GM19395 (cell line): ENCODE measurements around the gene TBC1D5.
"Not testable (repeated sequence)": the region's sequence is repeated elsewhere in the genome, so short reads cannot be mapped to it uniquely, and the experiment has no call there.

Experiments
- ATAC-seq: cut with Tn5 transposase; IDR thresholded peaks from one replicate; pipeline ENCODE4 v1.9.1; 2021; ENCODE audit warnings: mild to moderate bottlenecking, moderate library complexity; ENCODE audit not compliant: unreplicated experiment

TBC1D5 gene

DNA sequence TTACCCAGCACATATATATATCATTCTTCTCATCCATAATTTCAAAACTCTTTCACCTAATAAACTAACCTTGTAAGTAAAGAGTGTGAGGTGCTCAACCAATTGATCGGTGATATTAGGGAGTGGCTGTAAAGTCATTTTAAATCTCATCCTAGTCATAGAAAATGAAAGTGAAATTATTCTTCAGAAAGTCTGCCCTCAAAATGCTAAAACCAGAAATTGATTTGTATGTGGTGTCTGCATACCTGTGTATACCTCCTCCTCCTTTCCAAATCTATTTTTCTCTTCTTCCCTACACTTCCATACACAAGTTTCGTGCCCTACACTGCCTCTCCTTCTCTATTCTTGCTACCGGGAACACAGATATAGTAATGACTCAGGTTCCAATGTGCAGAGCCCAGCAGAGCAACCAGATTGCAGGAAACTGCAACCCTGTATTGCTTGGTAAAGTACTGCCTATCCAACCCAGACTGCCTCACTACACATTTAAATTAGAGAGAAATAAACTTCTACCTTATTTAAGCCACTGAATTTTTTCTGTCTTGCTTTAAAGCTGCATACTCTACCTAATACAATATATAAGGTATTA lies 7.4 kb upstream of the TBC1D5 start:
- ATAC-seq = peak; percentile 35

DNA sequence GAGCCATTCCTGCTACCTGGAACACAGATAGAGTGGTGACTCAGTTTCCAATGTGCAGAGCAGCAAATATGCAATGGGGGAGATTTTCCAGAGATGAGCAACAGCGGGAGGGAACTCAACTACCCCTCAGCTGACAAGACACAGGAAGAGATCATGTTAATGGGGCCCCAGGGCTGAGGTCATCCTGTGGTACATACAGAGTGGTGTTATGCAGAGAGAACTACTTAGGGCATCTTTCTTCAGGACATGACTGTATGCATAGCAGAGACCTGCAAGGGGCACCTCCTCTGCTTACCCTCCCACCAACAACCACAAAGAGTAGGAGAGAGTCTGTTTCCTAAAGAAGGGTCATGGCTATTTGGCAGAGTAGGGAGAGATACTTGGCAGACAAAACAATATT lies 6.8 kb upstream of the TBC1D5 start:
- ATAC-seq = peak; percentile 48

DNA sequence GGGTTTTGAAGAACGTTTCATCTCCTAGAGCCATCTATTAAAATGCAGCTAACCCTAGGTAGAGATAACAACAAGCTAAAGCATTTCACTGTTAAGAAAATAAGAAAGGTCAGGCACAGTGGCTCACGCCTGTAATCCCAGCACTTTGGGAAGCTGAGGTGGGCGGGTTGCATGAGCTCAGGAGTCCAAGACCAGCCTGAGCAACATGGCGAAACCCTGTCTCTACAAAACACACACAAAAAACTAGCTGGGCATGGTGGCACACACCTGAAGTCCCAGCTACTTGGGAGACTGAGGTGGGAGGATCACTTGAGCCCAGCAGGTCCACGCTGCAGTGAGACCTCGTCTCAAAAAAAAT lies 5.4 kb upstream of the TBC1D5 start:
- ATAC-seq = no peak

DNA sequence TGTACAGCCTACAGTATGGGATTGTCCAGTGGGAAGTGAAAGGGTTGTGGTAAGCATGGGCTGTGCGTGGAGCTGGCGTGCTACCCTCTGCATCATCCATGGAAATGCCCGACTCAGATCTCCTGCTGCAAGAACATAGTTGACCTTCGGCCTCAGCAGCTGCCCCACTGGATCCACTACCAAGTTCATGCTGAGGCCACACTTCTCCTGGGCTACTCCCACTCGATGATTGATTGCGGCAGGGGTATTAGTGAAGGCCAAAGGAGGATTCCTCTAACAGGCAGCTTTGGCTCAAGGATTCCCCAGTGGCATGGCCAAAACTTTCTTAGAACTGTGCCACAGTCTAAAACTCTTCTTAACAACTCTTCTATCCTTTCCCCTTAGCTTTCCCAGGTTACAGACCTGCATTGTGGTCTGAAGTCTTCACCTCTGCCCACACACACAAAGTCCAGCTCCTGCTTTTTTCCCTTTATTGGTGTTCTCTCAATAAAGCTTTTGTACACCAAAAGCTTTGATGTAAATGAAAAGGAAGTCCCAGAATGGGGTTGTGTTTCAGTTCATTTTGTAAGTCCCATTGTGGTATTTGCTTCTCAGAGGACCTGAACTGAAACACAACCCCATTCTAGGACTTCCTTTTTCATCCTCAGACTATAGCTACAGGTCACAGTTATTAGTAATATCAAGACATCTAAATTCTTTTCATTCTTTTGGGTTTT lies 4.9 kb upstream of the TBC1D5 start:
- ATAC-seq = peak; percentile 83

DNA sequence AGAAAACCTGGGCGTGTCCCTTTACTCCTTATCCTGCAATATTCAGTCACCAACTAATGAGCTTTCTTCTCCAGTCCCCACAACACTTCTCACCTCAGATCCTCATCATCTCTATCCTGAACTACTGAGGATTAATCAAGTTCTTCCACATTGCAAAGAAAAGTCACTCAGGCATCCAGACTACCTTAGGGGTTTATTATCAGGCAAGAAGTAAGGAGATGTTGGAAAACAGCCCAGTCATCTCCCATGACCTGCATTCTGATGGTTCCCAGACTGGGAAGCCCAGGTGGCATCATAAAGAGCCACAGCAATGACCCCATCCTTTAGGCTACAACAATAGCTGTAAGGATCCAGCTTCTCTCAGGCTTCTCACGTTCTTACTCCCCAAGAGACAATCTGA lies 3.5 kb upstream of the TBC1D5 start:
- no peak for ATAC-seq

DNA sequence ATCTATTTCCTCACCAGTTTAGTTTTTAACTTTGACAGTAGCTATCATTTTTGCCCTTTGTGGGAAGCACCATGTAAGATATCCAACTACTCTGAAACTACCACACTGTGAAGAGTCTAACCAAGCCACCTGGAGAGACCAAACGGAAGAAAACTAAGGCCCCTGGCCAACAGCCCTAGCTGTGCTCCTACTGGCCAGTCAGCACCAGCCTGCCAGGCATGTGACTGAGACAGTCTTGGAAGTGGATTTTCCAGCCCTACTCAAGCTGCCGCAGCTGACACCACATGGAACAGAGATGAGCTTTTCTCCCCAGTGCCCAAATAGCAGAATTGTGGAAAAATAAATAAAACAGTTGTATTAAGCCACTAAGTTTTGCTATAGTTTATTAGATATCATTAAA lies 2.9 kb upstream of the TBC1D5 start:
- no peak for ATAC-seq

DNA sequence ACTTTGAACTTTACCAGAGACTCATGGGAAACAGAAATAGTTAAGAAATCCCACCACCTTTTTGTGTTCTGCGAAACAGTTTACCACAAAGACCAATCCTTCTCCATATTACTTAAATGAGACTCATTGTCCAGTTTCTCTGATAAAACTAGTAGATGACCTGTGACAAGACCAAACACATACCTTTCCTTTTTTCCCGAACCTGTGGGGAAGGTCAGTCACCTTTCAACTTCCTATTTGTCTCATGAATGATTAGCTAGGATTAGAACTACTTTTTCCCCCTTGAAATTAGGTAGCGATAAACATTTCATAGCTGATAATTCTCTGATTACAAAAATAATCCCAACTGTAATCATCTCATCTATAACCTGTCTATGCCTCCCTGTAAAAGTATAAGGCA lies 2.3 kb upstream of the TBC1D5 start:
- no peak for ATAC-seq

DNA sequence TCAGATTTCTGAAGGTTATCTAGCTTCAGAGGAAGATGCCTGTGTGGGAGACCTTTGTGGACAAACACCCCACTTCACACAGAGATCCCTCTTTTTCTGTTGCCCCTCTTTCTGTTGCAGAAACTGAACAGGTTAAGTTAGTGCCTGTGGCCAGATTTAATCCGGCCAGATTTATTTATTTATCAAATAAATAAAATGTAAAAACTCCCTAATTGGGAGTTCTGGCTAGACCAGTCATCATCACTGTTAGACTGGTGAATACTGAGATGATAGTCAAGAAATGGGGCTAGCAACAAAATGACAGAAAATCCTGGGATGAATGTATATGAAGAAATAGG lies 1.2 kb upstream of the TBC1D5 start:
- ATAC-seq = no peak

DNA sequence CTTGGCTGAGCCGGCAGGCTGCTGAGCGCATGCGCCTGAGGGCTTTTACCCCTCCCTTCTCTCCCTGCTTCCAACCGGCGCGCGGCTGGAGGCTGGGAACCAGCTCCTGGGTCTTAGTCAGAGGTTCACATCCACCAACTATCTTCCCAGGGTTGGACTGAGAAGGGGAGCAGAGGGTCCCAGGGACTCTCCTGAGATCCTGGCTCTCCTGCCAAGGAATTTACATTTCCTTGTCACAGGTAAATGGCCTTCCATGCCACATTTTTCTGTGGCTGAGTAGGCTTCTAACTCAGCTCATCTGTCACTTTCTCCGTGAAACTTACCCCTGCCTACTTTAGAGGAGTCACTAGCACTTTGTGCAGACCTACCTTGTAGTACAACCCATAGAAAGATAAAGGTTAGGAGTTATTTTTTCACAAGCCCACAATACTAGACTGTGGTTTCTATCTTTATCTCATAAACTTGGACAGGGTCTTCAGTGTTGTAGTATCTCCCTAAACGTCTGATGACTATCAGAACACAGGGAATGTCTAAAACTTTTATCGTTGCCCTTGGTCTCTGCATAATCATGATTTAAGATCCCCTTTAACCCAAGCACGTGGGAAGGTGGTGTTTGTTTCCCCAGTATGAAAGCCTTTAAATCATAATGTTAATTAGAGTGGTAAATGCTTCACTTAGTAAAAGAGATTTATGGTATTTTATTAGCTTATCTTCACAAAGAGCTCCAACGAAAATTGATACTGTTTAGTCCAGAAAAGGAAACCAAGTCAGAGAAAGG lies 638 bp upstream of the TBC1D5 start:
- ATAC-seq = peak; percentile 1

DNA sequence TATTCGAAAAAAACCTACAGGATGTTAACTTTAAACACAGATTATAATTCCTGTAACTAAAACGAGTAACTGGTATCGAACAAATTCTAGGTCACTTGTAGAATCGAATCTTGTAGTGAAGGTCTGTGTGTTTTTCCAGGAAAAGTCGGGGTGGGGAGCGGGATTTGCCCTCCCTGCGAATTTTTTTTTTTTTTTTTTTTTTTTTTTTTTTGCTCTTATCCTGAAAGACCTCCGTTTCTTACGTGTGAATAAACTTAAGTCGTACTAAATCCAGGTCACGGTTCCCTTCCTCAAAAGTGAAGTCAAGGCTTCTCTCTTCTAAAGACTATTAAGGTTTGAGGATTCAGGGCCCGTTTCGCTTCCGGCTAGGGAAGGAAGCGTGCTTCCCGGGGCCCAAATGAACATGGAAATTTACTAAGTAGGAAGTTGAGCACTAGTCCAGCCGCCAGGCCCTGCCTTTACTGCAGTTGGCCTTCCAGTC lies 770 bp downstream of the TBC1D5 start:
- no peak for ATAC-seq

DNA sequence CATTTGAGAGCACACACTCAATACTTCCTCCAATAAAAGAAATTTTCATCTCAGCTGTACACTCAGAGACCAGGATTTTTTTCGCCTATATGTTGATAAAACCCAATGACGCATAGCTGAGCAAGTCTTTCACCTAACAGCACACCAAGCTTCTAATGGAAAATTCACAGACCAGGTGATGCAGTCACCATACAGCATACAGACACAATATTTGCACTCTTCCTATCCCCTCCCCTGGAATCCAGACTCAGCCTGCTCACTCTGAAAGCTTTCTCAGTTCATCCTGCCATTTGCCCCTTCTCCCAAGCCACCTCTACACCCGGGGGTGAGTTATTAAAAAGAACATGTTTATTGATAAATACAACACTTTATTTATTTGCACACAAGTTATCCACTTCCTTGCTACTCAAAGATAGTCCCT lies 1.7 kb downstream of the TBC1D5 start:
- no peak for ATAC-seq

DNA sequence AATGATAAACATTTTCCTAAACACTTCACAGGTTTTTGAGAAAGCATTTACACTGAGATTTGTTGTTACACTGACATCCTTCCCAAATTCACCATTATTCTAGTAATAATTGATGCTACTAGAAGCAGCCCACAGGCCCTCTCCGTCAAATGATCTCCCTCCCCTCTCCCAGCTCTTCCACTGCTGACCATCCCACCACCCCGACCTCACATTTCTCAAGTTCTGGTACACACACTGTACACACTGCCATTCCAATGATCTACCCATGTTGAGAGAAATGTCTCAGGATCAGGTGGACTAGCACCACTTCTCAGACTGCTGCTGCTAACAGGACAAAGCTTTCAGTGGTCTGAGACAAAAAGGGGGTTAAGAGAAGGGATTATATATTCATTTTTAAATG lies 3.5 kb downstream of the TBC1D5 start:
- no peak for ATAC-seq

DNA sequence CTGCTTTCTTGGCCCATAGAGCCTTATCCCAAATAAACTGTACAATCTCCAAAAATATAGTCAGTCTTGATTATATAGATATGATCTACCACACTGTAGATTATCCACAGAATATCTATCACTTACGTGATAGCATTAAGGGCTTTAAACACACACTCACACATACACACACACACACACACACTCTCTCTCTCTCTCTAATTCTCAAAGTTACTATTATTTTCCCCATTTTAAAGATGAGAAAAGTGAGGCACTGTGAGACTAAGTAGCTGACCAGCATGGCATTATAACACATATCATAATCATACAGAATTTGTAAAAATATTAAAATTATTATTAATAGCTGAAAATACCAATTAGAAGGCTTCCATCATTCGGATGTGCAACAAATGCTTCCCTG lies 4.2 kb downstream of the TBC1D5 start:
- no peak for ATAC-seq

DNA sequence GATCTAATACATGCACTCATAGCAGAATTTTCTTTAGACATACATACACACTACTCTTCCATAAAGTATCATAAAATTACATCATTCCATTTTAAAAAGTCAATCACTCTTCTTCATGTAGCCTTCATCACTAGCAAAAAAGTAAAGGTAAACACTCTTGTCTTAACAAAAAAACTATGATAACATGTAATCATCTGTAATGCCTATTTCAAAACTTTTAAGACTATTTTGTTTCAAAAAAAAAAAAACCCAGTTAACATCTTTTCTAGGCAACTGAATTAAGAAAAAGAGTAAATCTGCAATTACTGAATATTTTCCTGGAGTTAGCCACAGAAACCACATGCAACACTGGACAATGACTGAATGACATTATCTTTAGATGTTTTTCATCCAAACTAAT lies 4.8 kb downstream of the TBC1D5 start:
- ATAC-seq = no peak

DNA sequence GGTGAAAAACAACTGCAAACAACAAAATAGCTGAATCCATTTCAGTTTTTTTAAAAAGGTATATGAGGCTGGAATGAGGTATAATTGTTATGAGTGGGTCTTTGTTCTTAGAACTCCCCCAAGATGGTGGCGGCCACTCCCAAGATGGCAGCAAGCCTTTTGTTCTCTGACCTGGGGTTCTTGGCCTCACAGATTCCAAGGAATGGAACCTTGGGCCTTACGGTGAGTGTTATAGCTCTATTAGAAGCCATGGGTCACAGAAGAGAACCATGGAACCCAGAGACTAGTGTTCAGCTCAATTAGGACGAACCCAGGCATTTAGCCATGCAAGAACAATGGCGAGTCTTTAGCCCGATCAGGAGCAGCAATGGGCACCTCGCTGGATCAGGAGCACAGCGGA lies 7.1 kb downstream of the TBC1D5 start:
- not testable (repeated sequence) for ATAC-seq

DNA sequence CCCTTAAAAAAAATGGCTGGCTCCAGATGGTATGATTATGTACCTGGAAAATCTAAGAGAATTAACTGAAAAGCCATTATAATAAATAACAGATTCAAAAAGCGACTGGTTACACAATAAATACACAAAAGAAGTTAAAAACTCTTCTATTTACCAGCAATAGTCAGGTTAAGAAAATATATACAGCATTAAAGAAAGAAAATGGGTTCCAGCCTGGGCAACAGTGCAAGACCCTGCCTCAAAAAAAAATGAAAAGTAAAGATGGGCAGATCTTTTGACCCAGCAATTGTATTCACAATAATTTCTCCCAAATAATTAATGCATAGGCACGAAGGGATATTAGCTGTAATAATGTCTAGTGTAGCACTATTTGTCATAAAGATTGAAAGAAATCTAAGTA lies 8.7 kb downstream of the TBC1D5 start:
- no peak for ATAC-seq

DNA sequence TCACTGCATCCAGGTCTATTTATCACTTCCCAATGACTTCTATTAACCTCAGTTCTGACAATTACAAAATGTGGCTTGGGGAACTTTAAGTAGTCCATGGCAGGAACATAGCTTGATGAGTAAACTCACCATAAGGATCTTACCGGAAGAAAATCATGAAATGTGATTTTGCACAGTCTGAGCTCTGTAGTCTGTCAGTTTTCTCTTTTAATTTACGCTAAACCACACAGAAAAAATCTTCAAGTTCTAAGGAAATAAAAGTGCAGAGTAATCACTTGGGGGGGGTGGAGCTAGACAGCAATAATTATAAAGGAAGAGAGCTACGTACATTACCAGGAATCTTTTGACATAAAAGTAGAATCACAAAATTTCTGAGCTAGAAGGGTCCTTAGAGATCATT lies 9.2 kb downstream of the TBC1D5 start:
- ATAC-seq = no peak

DNA sequence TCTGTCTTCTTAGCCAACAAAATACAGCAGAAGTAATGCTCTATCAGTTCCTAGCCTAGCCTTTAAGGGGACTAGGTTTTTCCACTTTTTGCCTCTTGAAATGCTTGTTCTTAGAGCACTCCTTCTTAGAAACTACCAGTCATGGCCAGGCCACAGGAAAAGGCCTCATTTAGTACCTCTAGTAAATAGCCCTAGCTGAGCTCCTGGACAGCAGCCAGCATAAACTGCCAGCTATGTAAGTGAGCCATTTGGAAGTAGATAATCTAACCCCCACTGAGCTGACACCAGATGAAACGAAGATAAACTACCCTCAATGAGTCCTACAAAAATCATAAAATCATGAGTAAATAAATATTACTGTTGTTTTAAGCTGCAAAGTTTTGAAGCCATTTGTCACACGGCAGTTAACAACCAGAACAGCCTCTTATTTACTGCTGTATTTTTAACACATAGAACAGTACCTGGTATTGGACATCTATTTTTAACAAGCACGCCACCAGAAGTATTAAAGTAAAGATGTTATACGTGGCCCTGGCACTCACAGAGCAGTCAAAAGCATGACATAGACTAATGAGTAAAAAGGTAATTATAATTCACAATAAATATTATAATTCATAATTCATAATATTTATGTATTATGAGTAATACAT lies 12.0 kb downstream of the TBC1D5 start:
- no peak for ATAC-seq

DNA sequence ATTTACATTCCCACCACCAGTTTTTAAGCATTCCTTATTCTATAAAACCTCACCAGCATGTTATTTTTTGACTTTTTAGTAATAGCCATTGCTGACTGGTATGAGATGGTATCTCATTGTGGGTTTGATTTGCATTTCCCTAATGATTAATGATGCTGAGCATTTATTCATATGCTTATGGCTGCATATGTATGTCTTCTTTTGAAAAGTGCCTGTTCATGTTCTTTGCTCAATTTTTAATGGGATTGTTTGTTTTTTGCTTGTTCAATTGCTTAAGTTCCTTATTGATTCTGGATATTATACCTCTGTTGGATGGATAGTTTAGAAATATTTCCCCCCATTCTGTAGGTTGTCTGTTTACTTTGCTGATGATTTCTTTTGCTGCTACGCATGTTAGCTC lies 16.1 kb downstream of the TBC1D5 start:
- no peak for ATAC-seq

DNA sequence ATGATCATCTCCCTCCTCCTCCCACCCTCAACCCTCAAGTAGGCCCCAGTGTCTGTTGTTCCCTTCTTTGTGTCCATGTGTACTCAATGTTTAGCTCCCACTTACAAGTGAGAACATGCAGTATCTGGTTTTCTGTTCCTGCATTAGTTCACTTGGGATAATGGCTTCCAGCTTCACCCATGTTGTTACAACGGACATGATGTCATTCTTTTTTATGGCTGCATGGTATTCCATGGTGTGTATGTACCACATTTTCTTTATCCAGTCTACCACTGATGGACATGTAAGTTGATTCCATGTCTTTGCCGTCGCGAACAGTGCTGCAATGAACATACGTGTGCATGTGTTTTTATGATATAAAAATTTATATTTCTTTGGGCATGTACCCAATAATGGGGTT lies 16.6 kb downstream of the TBC1D5 start:
- ATAC-seq = not testable (repeated sequence)

DNA sequence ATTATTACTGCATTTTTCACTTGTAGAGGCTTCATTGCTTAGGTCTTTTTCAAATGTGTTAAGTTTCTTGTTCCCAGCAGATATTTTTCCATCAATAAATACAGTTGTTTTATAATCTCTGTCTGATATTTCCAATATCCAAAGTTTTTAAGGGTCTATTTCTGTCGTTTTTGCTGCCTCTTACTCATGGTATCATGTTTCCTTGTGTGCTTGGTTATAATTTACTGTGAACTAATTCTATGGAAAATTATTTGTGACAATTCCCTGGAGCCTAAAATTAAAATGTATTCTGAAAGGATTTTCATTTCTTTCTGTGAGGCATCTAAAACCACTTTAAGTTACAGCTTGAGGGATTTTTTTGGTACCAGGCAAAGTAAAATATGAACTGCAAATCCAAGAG lies 17.5 kb downstream of the TBC1D5 start:
- ATAC-seq = no peak

DNA sequence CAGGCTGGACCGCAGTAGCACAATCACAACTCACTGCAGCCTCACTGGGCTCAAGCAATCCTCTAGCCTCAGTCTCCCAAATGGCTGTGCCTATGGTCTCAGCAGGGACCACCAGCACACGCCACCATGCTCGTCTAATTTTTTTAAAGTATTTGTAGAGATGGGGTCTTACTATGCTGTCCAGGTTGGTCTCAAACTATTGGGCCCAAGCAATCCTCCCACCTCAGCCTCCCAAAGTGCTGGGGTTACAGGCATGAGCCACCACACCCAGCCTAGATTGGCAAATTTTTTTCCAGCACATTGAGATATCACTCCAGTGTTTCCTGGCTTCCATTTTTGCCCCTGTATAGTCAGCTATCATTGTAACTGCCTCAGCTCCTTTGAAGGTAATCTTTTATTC lies 18.3 kb downstream of the TBC1D5 start:
- ATAC-seq = no peak
